NCI-H1930 (cell line): ENCODE results near the gene AKAP8L.
A peak's percentile ranks its signal among the peaks of the same experiment; 100 is the strongest.
"Not testable (repeated sequence)": the region's sequence is repeated elsewhere in the genome, so short reads cannot be mapped to it uniquely, and the experiment has no call there.

ENCODE experiments used
- DNase-seq, 2 experiments: peaks; one replicate each; lab custom pipeline; 2025; lab: John Stamatoyannopoulos, UW

Gene AKAP8L

DNA sequence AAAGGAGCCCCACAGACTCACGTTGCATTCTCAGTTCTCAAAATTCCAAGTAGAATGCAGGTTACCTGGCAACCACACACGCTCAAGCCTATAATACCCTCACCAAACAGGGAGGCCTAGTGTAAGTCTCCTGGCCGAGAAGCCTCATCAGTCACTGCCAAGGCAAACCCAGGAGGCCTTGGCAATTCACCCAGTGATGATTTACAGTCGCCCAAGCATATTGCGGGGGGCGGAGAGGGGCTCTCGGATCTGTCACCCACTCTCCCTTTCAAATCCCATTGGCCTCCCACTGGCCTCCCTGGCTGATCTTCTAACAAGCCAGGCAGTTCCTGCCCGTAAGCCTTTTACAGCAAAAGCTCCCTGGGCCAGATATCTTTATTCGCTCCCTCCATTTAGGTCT, 1.1 kb downstream of the AKAP8L start:
- DNase-seq: no peak

DNA sequence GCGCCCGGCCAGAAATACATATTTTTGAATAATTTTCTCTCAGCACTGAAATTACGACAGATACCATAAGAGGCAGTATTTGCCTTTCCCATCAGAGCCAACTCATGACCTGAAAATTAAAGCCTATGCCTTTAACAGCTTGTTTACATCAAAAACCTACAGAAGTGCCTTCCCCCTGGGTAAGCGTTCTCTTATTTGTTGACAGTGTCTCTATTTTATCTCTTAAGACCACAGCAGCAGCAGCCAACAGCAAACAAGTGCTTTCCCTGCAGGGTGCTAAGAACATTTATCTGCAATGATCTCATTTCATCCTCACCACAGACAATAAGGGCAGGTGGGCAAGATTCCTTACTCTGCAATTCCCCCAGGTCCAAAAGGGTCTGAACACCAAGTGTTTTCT, 6.0 kb downstream of the AKAP8L start:
- DNase-seq: no peak

DNA sequence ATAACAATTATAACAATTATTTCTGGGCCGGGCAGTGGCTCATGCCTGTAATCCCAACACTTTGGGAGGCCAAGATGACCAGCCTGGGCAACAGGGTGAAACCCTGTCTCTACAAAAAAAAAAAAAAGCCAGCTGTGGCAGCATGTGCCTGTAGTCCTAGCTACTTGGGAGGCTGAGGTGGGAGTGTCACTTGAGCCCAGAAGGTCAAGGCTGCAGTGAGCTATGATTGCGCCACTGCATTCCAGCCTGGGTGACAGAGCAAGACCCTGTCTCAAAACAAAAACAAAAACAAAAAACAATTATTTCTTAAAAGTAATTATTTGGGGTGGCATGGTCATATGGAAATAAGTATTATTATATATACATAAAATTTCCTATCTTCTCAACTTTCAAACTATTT, 7.4 kb downstream of the AKAP8L start:
- DNase-seq: not testable (repeated sequence)

DNA sequence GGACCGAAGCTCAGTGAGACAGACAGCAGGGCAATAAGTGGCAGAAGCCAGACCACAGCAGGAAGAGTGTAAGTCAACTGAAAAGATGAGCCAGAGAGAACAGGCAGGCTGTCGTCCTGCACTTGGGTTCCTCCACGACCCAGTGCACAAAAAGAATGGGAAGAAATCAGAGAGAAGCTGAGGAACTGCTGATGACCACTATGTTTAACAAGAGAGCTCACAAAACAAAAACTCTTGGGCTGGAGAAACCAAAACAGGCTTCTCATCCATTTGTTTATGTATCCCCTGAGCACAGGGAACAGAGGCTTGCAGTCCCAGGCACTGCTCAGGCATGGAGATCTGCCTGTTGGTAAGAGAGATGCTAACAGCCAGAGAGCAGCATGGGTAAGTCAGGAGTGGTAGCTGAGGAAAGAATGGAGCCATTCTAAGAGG, 14.0 kb downstream of the AKAP8L start:
- DNase-seq: no peak

DNA sequence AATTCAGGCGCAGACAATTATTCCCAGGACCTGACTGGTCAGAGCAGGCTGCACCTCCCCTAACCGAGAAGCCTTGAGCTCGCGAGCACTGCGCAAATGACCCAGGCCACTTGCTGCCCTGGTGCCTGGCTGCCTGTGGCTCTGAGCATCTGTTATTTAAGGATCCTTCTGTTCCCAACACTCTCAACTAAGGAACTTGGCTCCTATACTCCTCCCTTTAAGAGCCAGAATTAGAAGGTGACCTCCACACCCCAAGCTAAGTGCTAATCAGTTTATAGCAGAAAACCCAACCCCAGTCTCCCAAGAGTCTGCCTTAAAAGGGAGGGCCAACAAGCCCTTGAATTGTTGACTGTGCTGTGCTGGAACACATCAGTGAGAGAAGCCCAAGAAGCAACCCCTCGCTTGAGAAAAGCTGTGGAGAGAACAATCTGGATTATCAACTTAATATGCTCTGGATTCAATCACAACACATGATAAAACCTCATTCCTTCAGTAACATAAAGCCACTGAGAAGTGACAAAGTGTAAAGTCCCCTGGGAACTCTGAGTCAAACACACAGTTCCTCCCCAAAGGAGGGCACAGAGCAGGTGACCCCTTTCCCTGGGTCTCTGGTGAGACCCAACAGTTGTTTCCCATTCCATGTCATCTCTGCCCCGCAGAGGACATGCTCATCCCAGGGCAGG, 14.6 kb downstream of the AKAP8L start:
- DNase-seq: no peak

DNA sequence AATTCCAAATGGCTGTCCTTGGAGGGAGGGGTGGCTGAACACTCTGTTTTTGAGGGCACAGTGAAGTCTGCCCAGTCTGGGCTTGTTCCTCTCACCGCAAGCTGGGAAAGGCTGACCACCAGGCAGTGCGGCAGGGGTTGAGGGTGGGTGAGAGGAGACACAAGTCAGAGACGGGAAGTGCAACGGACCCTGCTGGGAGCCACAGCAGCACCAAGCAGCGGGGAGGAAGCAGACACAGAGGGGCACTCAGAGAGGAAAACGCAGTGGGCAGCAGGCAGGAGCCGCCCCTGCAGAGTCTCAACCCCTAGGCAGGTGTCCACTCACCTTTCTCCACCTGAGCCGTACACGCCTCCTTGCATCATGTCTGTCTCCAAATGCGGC, 15.6 kb downstream of the AKAP8L start:
- DNase-seq: no peak

DNA sequence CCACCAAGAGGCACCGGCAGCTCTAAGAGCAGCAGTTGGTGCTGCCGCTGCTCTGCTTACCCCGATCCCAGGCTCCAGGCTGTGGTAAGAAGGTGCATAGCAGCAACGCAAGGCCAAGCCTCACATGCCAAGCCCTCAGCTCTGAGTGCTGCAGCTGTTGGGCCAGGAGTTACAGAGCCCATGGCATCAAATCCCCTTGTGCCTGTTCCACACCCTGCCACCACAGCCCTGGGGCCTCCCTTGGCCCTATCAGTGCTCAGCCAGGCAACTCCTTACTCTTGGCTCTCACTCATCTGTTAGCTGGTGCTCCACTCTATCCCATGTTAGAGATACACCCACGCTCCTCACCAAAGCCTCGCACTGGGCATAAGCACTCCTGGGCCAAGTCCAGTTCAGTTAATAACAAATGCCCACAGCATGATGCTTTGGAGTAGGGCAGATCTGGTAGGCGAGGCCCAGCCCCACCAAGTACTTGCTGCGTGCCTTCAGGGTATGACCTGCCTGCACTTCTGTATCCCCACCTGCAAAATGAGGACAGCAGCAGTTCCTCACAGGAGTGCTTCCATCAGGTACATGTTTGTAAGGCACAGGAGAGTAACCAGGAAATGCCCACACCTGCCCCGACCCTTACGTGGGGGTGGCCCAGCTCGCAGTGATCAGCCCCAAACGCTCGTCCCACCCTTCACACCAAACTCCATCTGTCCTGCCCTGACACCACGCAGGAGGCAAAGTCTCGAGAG, 16.2 kb downstream of the AKAP8L start:
- no peak for DNase-seq

DNA sequence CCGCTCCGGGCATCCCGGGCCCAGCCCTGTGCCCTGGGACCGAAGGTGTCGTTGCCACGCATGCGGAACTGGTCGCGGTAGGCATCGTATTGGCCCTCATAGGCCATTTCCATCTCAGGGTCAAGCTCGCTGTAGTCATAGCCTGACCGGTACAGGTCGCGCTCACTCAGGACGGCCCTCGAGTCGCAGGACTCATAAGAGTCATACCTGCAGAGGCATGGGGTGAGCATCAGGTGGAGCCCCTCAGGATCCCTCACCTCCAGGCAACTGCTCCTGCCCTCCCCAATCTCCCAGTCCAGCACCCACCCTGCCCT, 17.4 kb downstream of the AKAP8L start:
- no peak for DNase-seq

DNA sequence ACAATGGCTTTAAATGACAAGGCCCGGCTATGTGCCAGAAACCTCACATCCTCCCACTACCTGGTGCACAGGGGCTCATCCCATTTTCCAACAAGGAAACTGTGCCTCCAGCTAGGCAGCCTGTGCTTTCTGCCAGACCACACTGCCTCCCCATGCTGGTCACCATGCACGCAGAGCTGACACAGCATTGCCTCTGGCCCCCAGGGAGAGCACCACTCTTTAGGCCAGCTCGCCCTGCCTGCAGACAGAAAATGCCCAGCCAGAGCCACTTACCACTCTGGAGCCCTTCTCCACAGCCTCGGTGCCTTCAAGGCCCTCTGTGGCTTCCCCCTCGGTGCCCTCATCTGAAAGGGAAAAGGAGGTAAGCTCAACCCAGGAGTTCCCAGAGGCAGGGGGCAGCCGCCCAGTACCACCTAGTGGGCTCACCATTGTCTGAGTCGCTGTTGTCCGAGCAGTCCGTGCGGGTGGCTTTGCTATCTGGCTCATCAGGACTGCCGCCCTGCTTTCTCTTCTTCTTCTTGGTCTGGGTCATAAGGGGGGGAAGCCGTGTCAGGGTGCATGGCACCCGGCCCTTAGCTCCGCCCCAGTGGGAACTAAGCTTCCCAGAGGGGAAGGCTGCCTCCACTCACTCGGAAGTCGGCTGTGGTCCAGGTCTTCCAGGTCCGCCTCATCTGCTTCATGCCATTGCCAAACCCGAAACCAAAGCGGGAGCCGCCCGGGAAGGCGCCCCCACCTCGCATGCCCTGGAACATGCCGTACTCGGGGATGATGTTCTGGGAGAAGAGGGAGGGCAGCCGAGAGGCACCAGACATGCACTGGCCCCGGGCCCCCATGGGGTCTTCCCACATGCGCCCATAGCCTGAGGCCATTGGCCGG, 18.0 kb downstream of the AKAP8L start:
- no peak for DNase-seq

DNA sequence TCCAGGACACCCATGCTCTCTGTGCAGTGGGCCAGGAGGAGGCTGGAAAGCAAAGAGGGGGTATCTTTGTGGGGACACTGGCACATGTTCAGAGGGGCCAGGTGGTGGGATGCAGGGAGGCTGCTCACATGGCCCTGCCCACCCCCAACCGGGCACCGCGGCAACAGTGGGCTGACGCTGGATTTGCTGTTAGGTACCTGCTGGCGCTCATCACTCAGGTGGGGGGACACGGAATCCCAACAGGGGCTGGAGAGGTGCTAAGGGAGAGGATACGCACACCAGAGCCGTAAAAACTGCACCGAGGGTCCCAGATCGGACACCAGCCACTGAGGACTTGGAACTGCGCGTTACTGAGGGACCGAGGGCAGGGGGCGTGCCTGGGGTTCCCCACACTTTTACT, 19.2 kb downstream of the AKAP8L start:
- no peak for DNase-seq

DNA sequence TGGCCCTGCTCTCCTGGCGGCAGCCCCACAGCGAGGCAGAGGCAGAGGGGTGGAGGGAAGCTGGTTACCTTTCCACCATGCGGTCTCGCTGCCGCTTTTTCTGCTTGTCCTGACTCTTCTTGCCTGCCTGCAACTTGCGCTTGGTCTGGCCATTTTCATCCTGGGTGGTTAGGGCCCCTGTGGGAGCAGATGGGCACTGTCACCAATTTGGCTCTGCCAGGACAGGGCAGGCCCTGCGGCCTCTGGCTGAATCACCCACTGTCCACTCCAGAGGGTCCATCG, 19.6 kb downstream of the AKAP8L start:
- no peak for DNase-seq

DNA sequence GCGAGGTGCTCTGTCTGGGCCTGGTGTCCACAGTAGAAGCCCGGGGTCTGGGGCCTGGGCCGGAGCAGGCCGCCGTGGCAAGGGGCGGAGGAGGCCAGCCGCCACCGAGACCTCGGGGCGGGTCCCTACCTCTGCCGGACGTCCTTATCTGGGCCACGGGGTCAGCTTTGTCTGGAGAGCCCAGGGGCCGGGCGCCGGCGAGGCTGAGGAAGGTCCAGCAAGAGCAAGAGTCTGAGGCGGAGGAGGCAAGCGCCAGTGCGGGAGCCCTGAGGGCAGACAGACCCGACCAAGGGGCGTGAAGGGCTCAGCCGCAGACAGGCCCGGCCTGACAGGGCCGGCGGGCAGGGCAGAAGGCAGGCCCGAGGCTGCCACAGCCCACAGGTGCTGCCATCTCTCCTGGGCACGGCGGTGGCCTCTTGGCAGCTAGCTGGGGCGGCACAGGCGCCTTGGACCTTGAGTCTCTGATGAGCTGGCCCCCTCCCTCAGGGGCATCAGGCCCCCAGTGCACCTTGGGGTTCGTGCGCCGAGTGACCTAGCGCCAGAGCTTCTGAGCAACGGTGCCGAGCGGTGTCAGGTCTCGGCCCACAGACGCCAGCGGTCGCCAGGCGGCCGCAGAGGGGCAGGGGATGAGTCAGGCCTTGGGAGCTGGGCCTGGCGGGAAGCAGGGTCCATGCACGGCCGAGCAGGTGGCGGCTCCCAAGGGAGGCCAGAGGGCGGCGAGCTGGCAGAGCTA, 20.1 kb downstream of the AKAP8L start:
- DNase-seq: no peak

DNA sequence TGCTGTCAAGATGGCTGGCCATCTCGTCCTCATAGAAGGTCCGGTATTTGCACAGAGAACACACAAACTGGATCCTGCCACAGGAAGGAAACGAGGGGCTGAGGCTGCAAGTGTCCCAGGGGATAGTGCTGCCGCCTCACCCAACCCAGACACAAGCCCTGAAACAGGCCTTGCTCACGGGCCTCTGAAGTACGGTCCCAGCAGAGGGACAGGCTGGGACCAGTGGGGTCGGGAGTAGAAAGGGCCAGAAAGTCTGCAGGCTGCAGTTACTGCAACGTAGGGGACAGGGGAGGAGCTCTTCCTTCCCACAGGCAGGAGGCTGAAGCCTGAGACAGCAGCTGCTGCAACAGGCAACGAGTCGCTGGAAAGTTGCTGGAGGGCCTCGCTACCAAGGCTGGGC, 21.0 kb downstream of the AKAP8L start:
- DNase-seq: no peak

DNA sequence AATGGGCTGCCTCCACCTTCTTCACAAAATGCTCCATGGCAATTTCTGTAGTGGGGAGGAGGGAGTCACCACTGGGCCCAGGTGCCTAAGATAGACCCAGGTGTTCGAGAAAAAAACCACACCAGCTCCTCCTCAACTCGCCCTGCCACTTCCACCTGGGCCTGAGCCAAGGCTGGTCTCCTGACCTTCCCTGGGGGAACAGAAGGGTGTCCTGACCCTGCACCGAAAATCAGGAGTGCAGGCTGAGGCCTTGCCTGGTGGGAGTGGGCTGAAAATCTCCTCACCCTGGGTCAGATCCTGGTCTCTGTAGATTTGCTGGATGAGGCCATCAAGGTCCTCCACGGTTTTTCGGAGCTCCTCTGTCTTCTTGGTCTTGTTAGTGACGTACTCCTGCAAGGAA, 21.6 kb downstream of the AKAP8L start:
- no peak for DNase-seq

DNA sequence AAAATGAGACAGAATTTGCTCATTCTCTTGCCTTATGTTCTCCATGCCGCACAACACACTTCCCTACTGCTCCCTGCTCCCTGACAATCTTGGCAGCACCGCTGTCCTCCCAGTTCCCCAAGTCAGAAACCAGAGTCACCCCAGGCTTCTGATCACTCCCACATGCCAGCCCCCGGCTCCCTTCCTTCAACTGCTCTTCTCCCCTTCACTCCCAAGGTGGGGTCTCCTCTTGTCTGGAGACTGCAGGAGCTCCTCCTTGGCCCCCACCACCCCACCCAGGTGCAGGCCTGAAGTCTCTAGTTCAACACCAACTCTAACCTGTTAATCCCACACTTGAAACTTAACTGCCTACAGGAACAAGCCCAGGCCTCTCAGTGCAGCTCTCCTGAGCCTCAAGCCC, 22.4 kb downstream of the AKAP8L start:
- no peak for DNase-seq

DNA sequence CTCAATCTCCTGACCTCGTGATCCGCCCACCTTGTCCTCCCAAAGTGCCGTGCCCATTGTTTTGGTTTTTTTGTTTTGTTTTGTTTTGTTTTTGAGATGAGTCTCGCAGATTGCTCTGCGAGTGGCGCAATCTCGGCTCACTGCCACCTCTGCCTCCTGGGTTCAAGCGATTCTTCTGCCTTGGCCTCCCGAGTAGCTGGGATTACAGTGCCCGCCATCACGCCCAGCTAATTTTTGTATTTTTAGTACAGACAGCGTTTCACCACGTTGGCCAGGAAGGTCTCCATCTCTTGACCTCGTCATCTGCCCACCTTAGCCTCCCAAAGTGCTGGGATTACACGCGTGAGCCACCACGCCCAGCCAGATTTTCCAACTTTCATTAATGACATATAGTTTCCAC, 23.5 kb downstream of the AKAP8L start:
- DNase-seq: not testable (repeated sequence)

DNA sequence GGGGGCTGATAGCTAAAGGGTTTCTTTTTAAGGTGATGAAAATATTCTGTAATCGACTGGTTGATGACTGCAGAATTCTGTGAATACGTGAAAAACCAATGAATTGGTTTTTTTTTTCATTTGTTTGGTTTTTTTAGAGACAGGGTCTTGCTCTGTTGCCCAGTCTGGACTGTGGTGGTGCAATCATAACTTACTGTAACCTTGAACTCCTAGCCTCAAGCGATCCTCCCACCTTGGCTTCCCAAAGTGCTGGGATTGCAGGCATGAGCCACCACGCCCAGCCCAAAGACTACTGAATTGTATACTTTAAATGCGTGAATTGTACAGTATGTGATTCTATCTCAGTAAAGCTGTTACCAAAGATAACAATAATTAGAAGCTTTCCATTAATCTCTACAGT, 24.4 kb downstream of the AKAP8L start:
- no peak for DNase-seq

DNA sequence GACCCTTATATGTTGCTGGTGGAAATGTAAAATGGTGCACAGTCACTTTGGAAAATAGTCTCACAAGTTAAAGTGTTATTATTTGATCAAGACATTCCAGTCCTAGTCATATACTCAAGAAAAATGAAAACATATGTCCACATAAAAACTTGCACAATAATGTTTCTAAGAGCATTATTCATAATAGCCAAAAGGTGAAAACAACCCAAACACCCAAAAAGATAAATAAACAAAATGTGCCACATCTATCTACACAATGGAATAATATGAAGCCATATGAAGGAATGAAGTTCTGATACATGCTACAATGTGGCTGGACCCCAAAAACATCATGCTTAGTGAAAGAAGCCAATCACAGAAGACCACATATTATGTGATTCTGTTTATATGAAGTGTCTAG, 24.8 kb downstream of the AKAP8L start:
- no peak for DNase-seq

DNA sequence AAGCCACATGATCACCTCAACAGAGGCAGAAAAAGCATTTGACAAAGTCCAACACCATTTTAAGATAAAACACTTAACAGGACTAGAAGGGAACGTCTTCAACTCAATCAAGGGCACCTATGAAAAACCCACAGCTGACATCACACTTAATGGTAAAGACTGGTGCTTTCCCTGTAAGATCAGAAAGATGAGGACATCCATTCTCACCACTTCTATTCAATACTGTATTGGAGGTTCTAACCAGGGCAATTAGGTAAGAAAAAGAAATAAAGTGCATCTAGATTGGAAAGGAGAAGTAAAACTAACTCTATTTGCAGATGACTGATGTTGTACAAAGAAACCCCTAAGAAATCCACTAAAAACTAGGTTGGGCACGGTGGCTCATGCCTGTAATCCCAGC, 28.0 kb downstream of the AKAP8L start:
- no peak for DNase-seq

DNA sequence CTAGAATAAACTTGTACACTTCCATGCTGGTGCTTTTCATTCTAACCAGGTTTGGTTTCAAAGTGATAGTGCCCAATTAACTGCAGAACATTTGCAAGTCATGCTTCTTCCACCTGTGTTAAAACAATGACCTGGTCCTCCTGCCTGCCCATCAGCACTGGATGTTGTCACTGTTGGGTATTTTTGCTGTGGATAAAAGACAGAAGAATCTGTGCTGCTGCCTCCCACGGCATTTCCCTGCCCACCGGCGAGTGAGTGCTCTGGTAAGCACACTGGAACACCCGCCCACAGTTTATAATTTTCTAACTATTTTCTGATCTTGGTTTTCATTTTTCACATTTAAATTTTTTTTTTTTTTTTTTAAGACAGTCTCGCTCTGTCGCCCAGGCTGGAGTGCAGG, 36.9 kb downstream of the AKAP8L start:
- DNase-seq: no peak

DNA sequence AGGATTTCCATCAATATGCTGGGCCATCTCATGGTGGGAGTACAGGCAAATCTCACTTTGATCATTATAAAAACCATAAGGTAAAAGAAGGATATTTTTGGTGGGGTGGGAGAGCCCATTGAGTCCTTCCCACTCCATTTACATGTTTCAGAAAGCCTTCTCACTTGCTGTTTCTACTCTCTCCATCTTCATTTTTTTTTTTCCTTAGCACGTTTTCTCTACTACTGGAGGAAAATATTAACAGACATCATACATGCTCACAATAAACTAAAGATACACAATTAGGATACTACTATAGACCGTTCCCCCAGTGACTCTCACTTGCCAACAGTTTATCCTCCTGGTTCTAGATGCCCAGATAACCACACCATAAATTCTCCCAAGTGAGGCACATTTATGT, 37.4 kb downstream of the AKAP8L start:
- DNase-seq: no peak

DNA sequence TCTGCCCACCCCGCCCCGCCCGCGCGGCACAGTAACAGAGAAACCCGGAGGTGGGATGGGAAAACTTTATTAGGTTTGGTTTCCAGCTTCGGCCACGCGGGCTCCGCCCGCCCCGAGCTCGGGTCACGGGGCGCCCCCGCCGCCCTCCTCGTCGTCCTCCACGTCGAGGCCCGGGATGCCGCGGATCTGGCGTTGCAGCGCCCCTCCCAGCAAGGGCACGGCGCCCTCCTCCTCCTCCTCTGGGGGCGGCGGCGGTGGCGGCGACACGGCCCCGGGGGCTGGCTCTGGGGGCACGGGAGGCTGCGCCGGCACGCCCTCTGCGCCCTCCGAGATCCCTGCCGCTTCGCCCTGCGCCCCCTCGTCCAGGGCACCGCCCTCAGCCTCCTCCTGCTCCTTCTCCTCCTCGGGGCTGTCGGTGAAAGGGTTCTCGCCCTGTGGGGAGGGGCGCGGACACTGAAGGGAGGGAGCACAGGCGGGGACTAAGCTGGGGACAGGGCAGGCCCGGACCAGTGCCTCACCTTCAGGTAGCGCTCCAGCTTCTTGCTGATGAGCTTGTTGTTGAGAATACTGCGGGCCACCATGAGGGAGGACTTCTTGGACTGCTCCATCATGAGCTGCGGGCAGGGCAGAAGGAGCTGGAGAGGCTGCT, 38.7 kb downstream of the AKAP8L start:
- peak; percentile 42 to 70 for DNase-seq
